ENCODE results near the gene LDLRAP1.

DNA sequence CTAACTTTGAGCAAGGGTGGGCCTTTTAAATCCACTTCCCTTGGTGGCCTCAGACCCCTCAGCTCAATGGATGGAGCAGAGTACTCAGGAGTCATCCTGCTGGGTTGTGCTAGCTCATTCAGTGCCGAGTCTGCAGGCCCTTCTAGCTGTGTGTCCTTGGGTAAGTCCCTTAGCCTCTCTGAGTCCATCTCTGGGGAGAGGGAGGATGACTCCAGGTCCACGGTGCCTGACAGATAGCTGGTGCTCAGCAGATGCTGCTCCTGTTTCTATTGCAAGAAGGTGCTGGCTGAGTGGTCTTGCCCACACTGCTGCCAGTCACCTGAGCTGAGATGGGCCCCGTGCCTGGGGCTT lies 11.0 kb downstream of the LDLRAP1 start:
- TF ChIP-seq, protein P1, sequence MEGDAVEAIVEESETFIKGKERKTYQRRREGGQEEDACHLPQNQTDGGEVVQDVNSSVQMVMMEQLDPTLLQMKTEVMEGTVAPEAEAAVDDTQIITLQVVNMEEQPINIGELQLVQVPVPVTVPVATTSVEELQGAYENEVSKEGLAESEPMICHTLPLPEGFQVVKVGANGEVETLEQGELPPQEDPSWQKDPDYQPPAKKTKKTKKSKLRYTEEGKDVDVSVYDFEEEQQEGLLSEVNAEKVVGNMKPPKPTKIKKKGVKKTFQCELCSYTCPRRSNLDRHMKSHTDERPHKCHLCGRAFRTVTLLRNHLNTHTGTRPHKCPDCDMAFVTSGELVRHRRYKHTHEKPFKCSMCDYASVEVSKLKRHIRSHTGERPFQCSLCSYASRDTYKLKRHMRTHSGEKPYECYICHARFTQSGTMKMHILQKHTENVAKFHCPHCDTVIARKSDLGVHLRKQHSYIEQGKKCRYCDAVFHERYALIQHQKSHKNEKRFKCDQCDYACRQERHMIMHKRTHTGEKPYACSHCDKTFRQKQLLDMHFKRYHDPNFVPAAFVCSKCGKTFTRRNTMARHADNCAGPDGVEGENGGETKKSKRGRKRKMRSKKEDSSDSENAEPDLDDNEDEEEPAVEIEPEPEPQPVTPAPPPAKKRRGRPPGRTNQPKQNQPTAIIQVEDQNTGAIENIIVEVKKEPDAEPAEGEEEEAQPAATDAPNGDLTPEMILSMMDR (conservative IDR thresholded peaks at IDR 0.05 in 1 of 2, IDR thresholded peaks at IDR 0.05 in 1 of 2; ENCODE audit: low read depth in 1 of 2, low read length in 2 of 2) = no peak
- TF ChIP-seq EZH2 (IDR thresholded peaks at IDR 0.05; ENCODE audit: low read length, missing control alignments) = no peak

Measured in fibroblast of lung (primary cell).